Rectal smooth muscle tissue (tissue), 1 donor: ENCODE measurements around the gene PTPRB.

ENCODE experiments used
- H3K27ac ChIP-seq: one replicate; pipeline ENCODE4 v1.7.0; 2013; ENCODE audit warnings: low read depth, low read length, inconsistent platforms
- H3K27me3 ChIP-seq: one replicate; pipeline ENCODE4 v1.7.0; 2013; ENCODE audit warnings: low read length; ENCODE audit not compliant: control insufficient read depth, insufficient read depth
- H3K36me3 ChIP-seq: one replicate; pipeline ENCODE4 v1.7.0; 2013; ENCODE audit warnings: low read length; ENCODE audit not compliant: control insufficient read depth, insufficient read depth
- H3K4me1 ChIP-seq: one replicate; pipeline ENCODE4 v1.7.0; 2013; ENCODE audit warnings: low read length; ENCODE audit not compliant: control insufficient read depth, insufficient read depth
- H3K4me3 ChIP-seq: one replicate; pipeline ENCODE4 v1.7.0; 2013; ENCODE audit warnings: low read length
- H3K9ac ChIP-seq: one replicate; pipeline ENCODE4 v1.7.0; 2013; ENCODE audit warnings: low read length

PTPRB gene

GRCh38 chr12:70637303-70638085, at the start of gene PTPRB:
Gene PTPRB, minus strand, starts transcription at chr12:70637429. Its CDS starts 34 bp downstream, at chr12:70637395.
- Histone ChIP-seq H3K36me3 (no peaks in the 10 kb centered on the region), H3K27me3 (no peaks in the 10 kb centered on the region), H3K27ac (no peak within 1 kb of the TSS), H3K4me1 (no peaks in the 10 kb centered on the region), H3K4me3 (no peak within 1 kb of the TSS), H3K9ac (no peak within 1 kb of the TSS)

GRCh38 chr12:70686907-70687306, 49.7 kb upstream of the PTPRB start:
- Histone ChIP-seq H3K27ac (no peak overlapping the region), H3K4me3 (no peak overlapping the region), H3K36me3 (no peaks in the 10 kb centered on the region), H3K4me1 (no peaks in the 10 kb centered on the region), H3K27me3 (no peaks in the 10 kb centered on the region), H3K9ac (no peak overlapping the region)

GRCh38 chr12:70686299-70686698, 49.1 kb upstream of the PTPRB start:
- Histone ChIP-seq H3K9ac (no peak overlapping the region), H3K36me3 (no peaks in the 10 kb centered on the region), H3K27me3 (no peaks in the 10 kb centered on the region), H3K4me1 (no peaks in the 10 kb centered on the region), H3K27ac (no peak overlapping the region), H3K4me3 (no peak overlapping the region)

GRCh38 chr12:70683976-70684375, 46.7 kb upstream of the PTPRB start:
- H3K4me1 ChIP-seq: no peaks in the 10 kb centered on the region
- no peak overlapping the region for H3K27ac ChIP-seq
- H3K36me3 ChIP-seq: no peaks in the 10 kb centered on the region
- H3K9ac ChIP-seq: no peak overlapping the region
- H3K4me3 ChIP-seq: no peak overlapping the region
- H3K27me3 ChIP-seq: no peaks in the 10 kb centered on the region

GRCh38 chr12:70671698-70672097, 34.5 kb upstream of the PTPRB start:
- no peak overlapping the region for H3K4me3 ChIP-seq
- H3K36me3 ChIP-seq: no peaks in the 10 kb centered on the region
- H3K9ac ChIP-seq: no peak overlapping the region
- H3K27ac ChIP-seq: no peak overlapping the region
- no peaks in the 10 kb centered on the region for H3K27me3 ChIP-seq
- no peaks in the 10 kb centered on the region for H3K4me1 ChIP-seq

GRCh38 chr12:70670948-70671347, 33.7 kb upstream of the PTPRB start:
- no peak overlapping the region for H3K4me3 ChIP-seq
- H3K4me1 ChIP-seq: no peaks in the 10 kb centered on the region
- no peak overlapping the region for H3K27ac ChIP-seq
- no peak overlapping the region for H3K9ac ChIP-seq
- H3K36me3 ChIP-seq: no peaks in the 10 kb centered on the region
- H3K27me3 ChIP-seq: no peaks in the 10 kb centered on the region

- no peaks in the 10 kb centered on the region for H3K4me1 ChIP-seq
- H3K27ac ChIP-seq: no peak overlapping the region
- H3K9ac ChIP-seq: no peak overlapping the region
- no peak overlapping the region for H3K4me3 ChIP-seq
- no peaks in the 10 kb centered on the region for H3K36me3 ChIP-seq
- H3K27me3 ChIP-seq: no peaks in the 10 kb centered on the region
These were observed 30.0 kb upstream of the PTPRB start for GRCh38 chr12:70667253-70667652.

- no peaks in the 10 kb centered on the region for H3K4me1 ChIP-seq
- no peak overlapping the region for H3K27ac ChIP-seq
- H3K4me3 ChIP-seq: no peak overlapping the region
- no peak overlapping the region for H3K9ac ChIP-seq
- no peaks in the 10 kb centered on the region for H3K27me3 ChIP-seq
- H3K36me3 ChIP-seq: no peaks in the 10 kb centered on the region
These were observed 29.1 kb upstream of the PTPRB start for GRCh38 chr12:70666364-70666763.

- Histone ChIP-seq H3K4me3 (no peak overlapping the region), H3K4me1 (no peaks in the 10 kb centered on the region), H3K9ac (no peak overlapping the region), H3K27me3 (no peaks in the 10 kb centered on the region), H3K36me3 (no peaks in the 10 kb centered on the region), H3K27ac (no peak overlapping the region)
These were observed 27.2 kb upstream of the PTPRB start for GRCh38 chr12:70664465-70664881.

- H3K4me3 ChIP-seq: no peak overlapping the region
- no peak overlapping the region for H3K27ac ChIP-seq
- no peaks in the 10 kb centered on the region for H3K4me1 ChIP-seq
These were observed 26.6 kb upstream of the PTPRB start for GRCh38 chr12:70663838-70664237.

GRCh38 chr12:70661466-70662161, 24.4 kb upstream of the PTPRB start:
- Histone ChIP-seq H3K4me1 (no peaks in the 10 kb centered on the region), H3K36me3 (no peaks in the 10 kb centered on the region), H3K27me3 (no peaks in the 10 kb centered on the region), H3K9ac (no peak overlapping the region), H3K4me3 (no peak overlapping the region), H3K27ac (no peak overlapping the region)

More at GRCh38 chr12:70663838-70664237, 26.6 kb upstream of the PTPRB start:
- Histone ChIP-seq H3K27me3 (no peaks in the 10 kb centered on the region), H3K9ac (no peak overlapping the region), H3K36me3 (no peaks in the 10 kb centered on the region)

- Histone ChIP-seq H3K4me1 (no peaks in the 10 kb centered on the region), H3K4me3 (no peak overlapping the region), H3K27ac (no peak overlapping the region), H3K9ac (no peak overlapping the region), H3K36me3 (no peaks in the 10 kb centered on the region), H3K27me3 (no peaks in the 10 kb centered on the region)
These were observed 23.5 kb upstream of the PTPRB start for GRCh38 chr12:70660620-70661219.
